A549 (cell line): Measurements from ENCODE around the gene MYOD1. TPM values are rescaled to one million over a fixed set of nuclear protein-coding genes. Genes with fewer than 3 reads are reported as not detected.

Experiments used
- ATAC-seq, 2 experiments: fragments of 200-7000 bp in 1 of 2; fragments of >200 bp in 1 of 2; cut with Nextera tagmentation in 1 of 2; cut with Tn5 transposase in 1 of 2; 3 replicates each; pipeline versions ENCODE4 v1.8.0 to v1.9.1; 2018 to 2020; ENCODE audit warnings: mild to moderate bottlenecking in 1 of 2, moderate library complexity in 1 of 2
- CTCF ChIA-PET: fragments of 300-600 bp; sonication (Branson Sonifier 250); formaldehyde crosslinking; extraction: SDS; loops from one replicate; lab custom pipeline; 2021; ENCODE audit warnings: antibody characterized with exemption, inconsistent platforms; lab: Yijun Ruan, JAX
- POLR2A ChIA-PET: fragments of 350-600 bp; formaldehyde crosslinking; extraction: SDS; loops from one replicate; lab custom pipeline; 2021; ENCODE audit warnings: antibody characterized with exemption, inconsistent platforms; lab: Yijun Ruan, JAX
- DNase-seq, 2 experiments: peaks; one replicate each; pipeline versions ENCODE4 v3.0.0 to v3.0.0-alpha.2; 2011 to 2016; ENCODE audit warnings: low read depth in 1 of 2, low spot score in 1 of 2
- FAIRE-seq: peaks from 2 replicates; lab custom pipeline; 2011; peaks lifted over from hg19 to GRCh38; lab: Jason Lieb, UNC
- H3K27ac ChIP-seq, 2 experiments: fragments of >200 bp; sonication (Bioruptor Twin); formaldehyde crosslinking; 3 replicates each; pipeline ENCODE4 v1.5.1; 2016 to 2017
- H3K4me1 ChIP-seq: fragments of >200 bp; sonication (Bioruptor Twin); formaldehyde crosslinking; 3 replicates; pipeline ENCODE4 v1.6.1; 2016
- H3K4me2 ChIP-seq: fragments of >200 bp; sonication (Bioruptor Twin); formaldehyde crosslinking; 3 replicates; pipeline ENCODE4 v1.6.1; 2016
- H3K4me3 ChIP-seq: fragments of >200 bp; sonication (Bioruptor Twin); formaldehyde crosslinking; 3 replicates; pipeline ENCODE4 v1.5.1; 2016
- H3K9me3 ChIP-seq: fragments of >200 bp; sonication (Bioruptor Twin); formaldehyde crosslinking; 3 replicates; pipeline ENCODE4 v1.6.1; 2016
- CTCF ChIP-seq: fragments of >200 bp; sonication (Bioruptor Twin); formaldehyde crosslinking; IDR thresholded peaks from 3 replicates; pipeline ENCODE4 v1.5.1; 2016
- ELK1 ChIP-seq: fragments of 150-350 bp; IDR thresholded peaks from 2 replicates; pipeline ENCODE4 v1.6.1; 2014; ENCODE audit warnings: low read depth, mild to moderate bottlenecking, low read length
- ESRRA ChIP-seq: fragments of 150-350 bp; IDR thresholded peaks from 2 replicates; pipeline ENCODE4 v1.6.1; 2014; ENCODE audit warnings: mild to moderate bottlenecking, low read length, borderline replicate concordance
- HOXA7 ChIP-seq: fragments of 250-450 bp; sonication (Bioruptor Pico); IDR thresholded peaks from 2 replicates; pipeline ENCODE4 v1.5.0; 2020; ENCODE audit warnings: mild to moderate bottlenecking, moderate library complexity
- NR3C1 ChIP-seq: fragments of >200 bp; sonication (Bioruptor Twin); formaldehyde crosslinking; IDR thresholded peaks from 3 replicates; pipeline ENCODE4 v1.6.1; 2017
- PBX3 ChIP-seq: IDR thresholded peaks from 2 replicates; pipeline ENCODE4 v1.6.1; 2012
- PHF8 ChIP-seq: fragments of 200-600 bp; sonication (generic); IDR thresholded peaks from 2 replicates; pipeline ENCODE4 v1.6.1; 2016; ENCODE audit warnings: low read depth, mild to moderate bottlenecking, antibody characterized with exemption, moderate library complexity, borderline replicate concordance
- RARB ChIP-seq: fragments of 250-450 bp; sonication (Bioruptor Pico); IDR thresholded peaks from 2 replicates; pipeline ENCODE4 v1.8.0; 2021; ENCODE audit warnings: mild to moderate bottlenecking, moderate library complexity
- RFX5 ChIP-seq: fragments of 450-650 bp; IDR thresholded peaks from 2 replicates; pipeline ENCODE4 v1.7.1; 2014; ENCODE audit warnings: antibody characterized with exemption, mild to moderate bottlenecking, moderate library complexity
- TP53 ChIP-seq: fragments of 250-450 bp; sonication (Bioruptor Pico); IDR thresholded peaks from 2 replicates; pipeline ENCODE4 v1.5.0; 2021; ENCODE audit warnings: mild to moderate bottlenecking, moderate library complexity
- ZSCAN20 ChIP-seq: fragments of 250-450 bp; sonication (Bioruptor Pico); IDR thresholded peaks from 2 replicates; pipeline ENCODE4 v1.8.0; 2022; ENCODE audit warnings: mild to moderate bottlenecking, moderate library complexity
- WGBS: methylation state at CpG from one replicate; pipeline ENCODE4 v1.1.6; 2017; ENCODE audit errors: missing lambda C conversion rate; 5-methylcytosine and 5-hydroxymethylcytosine counted together
- polyA plus RNA-seq, 4 experiments: library from polyadenylated mRNA; depleted of rRNA in 3 of 4; stranded (reverse); fragments of >200 nt; fragmentation: RNase III in 1 of 4; extraction: RNeasy Plus Mini Kit Qiagen cat#74134 plus additional on column Dnase treatment in 1 of 4; gene quantifications; 2 replicates in 3 of 4; 3 replicates in 1 of 4; pipeline ENCODE4 v1.2.3, GENCODE V29; 2011 to 2017
- TF ChIP-seq, protein P1 (sequence below): fragments of 200-600 bp; sonication (generic); IDR thresholded peaks from 2 replicates; pipeline ENCODE4 v1.6.1; 2016; ENCODE audit warnings: antibody characterized with exemption, mild to moderate bottlenecking, moderate library complexity

The MYOD1 gene
- polyA plus RNA-seq, 2 of the 4 experiments (the other 2 are of a cell fraction): not detected

DNA sequence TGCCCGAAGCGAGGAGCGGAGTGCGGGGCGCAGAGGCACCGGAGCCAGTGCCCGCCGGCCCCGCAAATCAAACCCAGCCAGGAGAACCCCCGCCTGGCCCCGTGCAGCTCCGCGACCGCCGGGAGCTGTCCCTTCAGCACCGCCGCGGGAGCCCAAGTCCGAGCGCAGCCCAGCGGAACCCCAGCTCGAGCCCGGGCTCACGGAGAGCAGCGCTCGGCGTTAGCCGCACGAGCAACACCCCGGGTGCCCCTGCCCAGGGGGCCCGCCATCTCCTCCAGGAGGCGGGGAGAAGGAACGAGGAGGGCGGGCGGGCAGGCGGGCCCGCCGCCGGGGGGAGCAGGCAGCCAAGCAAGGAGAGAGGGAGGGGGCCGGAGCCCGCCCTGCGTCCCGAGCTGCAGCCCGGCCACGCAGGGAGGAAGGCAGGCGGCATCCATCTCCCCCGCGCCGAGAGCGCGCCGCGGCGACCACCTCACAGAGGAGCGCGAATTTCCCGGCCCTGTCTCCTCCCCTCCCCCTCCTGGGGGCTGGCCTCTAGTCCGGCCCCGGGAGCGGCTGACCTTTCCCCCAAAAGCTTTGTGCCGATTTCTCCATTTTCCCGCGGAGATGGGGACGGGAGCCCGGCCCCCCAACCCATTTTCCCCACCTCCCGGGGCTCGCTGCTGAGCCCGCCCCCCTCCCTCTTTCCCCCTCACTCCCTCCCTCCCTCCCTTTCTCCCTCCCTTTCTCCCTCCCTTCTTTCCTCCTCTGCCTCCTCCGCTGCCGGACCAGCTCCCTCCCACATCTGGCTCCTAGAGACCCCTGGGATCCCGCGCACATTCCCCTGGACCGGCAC is 15.8 kb downstream of the MYOD1 start:
- Histone ChIP-seq H3K27ac (no peak overlapping the region), H3K4me1 (no peaks in the 10 kb centered on the region; the same call in 2 of the 3 replicates), H3K4me2 (peak overlapping the region; percentile 97), H3K9me3 (no peaks in the 10 kb centered on the region), H3K4me3 (peak overlapping the region; percentile 50)
- DNase-seq (peak; percentile 44 to 56), FAIRE-seq (no peak), ATAC-seq (peak; percentile 57 to 66)
- no peak for TF ChIP-seq PHF8
- no peak for TF ChIP-seq TP53 (CRISPR knock-in tag)
- TF ChIP-seq ELK1: no peak
- TF ChIP-seq, protein P1, sequence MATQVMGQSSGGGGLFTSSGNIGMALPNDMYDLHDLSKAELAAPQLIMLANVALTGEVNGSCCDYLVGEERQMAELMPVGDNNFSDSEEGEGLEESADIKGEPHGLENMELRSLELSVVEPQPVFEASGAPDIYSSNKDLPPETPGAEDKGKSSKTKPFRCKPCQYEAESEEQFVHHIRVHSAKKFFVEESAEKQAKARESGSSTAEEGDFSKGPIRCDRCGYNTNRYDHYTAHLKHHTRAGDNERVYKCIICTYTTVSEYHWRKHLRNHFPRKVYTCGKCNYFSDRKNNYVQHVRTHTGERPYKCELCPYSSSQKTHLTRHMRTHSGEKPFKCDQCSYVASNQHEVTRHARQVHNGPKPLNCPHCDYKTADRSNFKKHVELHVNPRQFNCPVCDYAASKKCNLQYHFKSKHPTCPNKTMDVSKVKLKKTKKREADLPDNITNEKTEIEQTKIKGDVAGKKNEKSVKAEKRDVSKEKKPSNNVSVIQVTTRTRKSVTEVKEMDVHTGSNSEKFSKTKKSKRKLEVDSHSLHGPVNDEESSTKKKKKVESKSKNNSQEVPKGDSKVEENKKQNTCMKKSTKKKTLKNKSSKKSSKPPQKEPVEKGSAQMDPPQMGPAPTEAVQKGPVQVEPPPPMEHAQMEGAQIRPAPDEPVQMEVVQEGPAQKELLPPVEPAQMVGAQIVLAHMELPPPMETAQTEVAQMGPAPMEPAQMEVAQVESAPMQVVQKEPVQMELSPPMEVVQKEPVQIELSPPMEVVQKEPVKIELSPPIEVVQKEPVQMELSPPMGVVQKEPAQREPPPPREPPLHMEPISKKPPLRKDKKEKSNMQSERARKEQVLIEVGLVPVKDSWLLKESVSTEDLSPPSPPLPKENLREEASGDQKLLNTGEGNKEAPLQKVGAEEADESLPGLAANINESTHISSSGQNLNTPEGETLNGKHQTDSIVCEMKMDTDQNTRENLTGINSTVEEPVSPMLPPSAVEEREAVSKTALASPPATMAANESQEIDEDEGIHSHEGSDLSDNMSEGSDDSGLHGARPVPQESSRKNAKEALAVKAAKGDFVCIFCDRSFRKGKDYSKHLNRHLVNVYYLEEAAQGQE: peak; percentile 92
- TF ChIP-seq ESRRA: no peak
- POLR2A ChIA-PET: no interaction called here
- CTCF ChIA-PET: interaction anchor here (0.8 to 7.1 kb wide), 6 partner anchors 14 to 243 kb away, joined by 3 to 403 read pairs (median 34); partner anchors contain the start of gene MYOD1
- WGBS: under 1% methylated on average over 38 of the region's 73 CpGs

- DNase-seq: no peak
- POLR2A ChIA-PET: no interaction called here
- TF ChIP-seq RARB (CRISPR knock-in tag) (no peak), RFX5 (no peak), CTCF (peak; percentile 20; the same call in 1 of the 3 replicates), ZSCAN20 (CRISPR knock-in tag) (no peak), PBX3 (no peak), HOXA7 (no peak), NR3C1 (no peak), ESRRA (no peak)
- TF ChIP-seq, all 56 proteins: peak for 1
- FAIRE-seq (no peak), ATAC-seq (peak in 1 of 2 experiments; percentile 6; a peak in 1 of 6 replicates)
- WGBS: 85% methylated on average over 71 of the region's 102 CpGs
- no peaks in the 10 kb centered on the region; the same call in 2 of the 3 replicates for H3K4me1 ChIP-seq
- no peak overlapping the region for H3K27ac ChIP-seq
- H3K4me3 ChIP-seq: peak overlapping the region; percentile 50; the same call in 1 of the 3 replicates
- no peaks in the 10 kb centered on the region for H3K9me3 ChIP-seq
- CTCF ChIA-PET: interaction anchor here (0.8 to 7.1 kb wide), 5 partner anchors 13 to 242 kb away, joined by 3 to 403 read pairs (median 3); partner anchors contain the start of gene MYOD1
- peak overlapping the region; percentile 97 for H3K4me2 ChIP-seq
These were observed 16.6 kb downstream of the MYOD1 start for GRCh38 chr11:17735818-17736578.
